Testis (tissue), 2 donors: Measurements from ENCODE around the gene LRP1B.

ENCODE experiments used
- CTCF ChIP-seq, 3 experiments: fragments of 450-650 bp in 2 of 3; fragments of 200-600 bp in 1 of 3; sonication (generic) in 1 of 3; IDR thresholded peaks; one replicate each; pipeline ENCODE4 v1.5.1; 2016 to 2019; ENCODE audit warnings: antibody characterized with exemption in 3 of 3, mild to moderate bottlenecking in 2 of 3, moderate library complexity in 1 of 3
- POLR2A ChIP-seq: fragments of 450-650 bp; IDR thresholded peaks from one replicate; pipeline ENCODE4 v1.6.1; 2017; ENCODE audit warnings: antibody characterized with exemption, mild to moderate bottlenecking, moderate library complexity

GRCh38 chr2:140680862-140681261, 1450.0 kb downstream of the LRP1B start:
- TF ChIP-seq CTCF (IDR thresholded peaks at IDR 0.05), result no peak
- no peak for TF ChIP-seq POLR2A
